KOPT-K1 (cell line): ENCODE data around the gene SLC28A3.

Source experiments
- H3K27ac ChIP-seq: fragments of 200-600 bp; sonication (generic); 2 replicates; pipeline ENCODE4 v1.5.1; 2016; ENCODE audit warnings: antibody characterized with exemption, mild to moderate bottlenecking, low read depth, low read length; ENCODE audit not compliant: poor library complexity, severe bottlenecking
- H3K36me3 ChIP-seq: fragments of 200-600 bp; sonication (generic); 2 replicates; pipeline ENCODE4 v1.5.1; 2017; ENCODE audit warnings: antibody characterized with exemption, mild to moderate bottlenecking, low read length, moderate library complexity; ENCODE audit not compliant: insufficient read depth
- H3K9me3 ChIP-seq: fragments of 200-600 bp; sonication (generic); 2 replicates; pipeline ENCODE4 v1.5.1; 2017; ENCODE audit warnings: antibody characterized with exemption, low read length, mild to moderate bottlenecking; ENCODE audit not compliant: insufficient read depth, poor library complexity, severe bottlenecking

The SLC28A3 gene

DNA sequence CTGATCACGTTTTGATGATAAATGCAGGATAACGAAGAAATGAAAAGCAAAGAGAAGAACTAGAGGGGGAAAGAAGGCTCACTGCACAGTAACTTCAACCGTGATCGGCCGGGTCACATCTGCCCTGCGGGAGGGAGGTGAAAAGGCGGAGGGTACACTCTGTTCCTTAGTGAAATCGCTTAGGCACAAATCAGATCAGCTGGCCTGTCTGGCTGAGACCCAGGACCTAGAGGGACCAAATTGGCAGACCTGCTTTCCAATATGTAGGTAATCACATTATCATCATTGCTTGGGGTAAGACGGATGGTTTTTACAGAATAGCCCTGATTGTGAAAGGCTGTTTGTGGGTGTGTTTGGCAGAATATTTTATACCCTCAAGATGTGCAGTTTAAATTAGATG, 82.2 kb downstream of the SLC28A3 start:
- Histone ChIP-seq H3K36me3 (no peaks in the 10 kb centered on the region), H3K27ac (no peak overlapping the region), H3K9me3 (no peaks in the 10 kb centered on the region)

DNA sequence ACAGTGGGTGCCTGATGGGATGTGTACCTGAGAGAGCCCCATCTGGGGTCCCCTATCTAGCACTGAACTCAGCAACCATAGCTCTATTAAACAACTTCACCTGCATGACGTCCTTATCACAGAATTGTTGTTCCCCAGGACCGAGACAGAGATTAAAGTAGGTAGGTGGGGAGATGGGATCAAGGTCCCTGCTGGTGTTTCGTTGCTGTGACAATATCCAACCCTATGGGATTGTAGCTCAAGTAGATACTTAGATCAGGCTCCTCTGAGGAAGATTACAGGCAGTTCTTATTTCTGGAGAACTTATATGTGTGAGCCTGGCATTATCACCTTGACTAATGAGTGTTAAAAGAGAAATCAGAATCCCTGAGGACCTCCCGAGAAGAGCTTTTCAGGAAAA, 84.9 kb downstream of the SLC28A3 start:
- Histone ChIP-seq H3K27ac (no peak overlapping the region), H3K36me3 (no peaks in the 10 kb centered on the region), H3K9me3 (no peaks in the 10 kb centered on the region)

DNA sequence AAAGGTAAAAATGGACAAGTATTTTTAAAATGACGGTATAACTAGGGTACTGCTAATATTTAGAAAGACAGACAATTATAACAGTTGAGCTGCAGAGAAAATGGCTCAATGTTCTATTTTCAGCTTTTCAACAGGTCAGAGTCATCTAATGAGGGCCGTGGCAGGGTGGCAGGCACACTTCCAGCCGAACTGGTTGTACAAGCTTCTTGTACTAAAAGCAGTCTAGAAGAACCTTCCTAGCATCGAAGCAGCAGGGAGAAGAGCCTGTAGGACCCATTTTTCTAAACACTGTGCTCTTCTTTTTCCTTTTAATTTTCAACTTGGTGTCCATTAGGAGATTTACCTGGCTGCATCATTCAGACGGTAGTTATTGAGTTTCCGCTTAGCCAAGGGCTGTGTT, 85.6 kb downstream of the SLC28A3 start:
- Histone ChIP-seq H3K9me3 (no peaks in the 10 kb centered on the region), H3K36me3 (no peaks in the 10 kb centered on the region), H3K27ac (no peak overlapping the region)

DNA sequence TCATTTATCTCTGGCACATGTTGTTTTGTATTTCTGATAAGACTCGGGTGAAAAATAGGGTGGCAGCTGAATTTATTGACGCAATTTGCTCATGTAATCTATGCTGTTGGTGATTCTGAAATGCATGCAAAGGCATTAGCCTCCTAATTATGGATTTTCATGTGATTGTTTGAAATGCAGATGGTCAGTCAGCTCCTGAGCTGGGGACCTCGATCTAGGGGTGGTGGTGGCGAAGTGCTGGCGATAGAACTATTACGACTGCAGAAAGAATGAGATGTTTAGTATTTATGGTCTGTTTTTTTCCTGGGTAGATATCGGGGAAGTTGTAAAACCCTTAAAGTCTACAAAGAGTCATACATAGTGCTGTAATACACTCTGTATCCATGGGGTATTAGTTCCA, 88.6 kb downstream of the SLC28A3 start:
- Histone ChIP-seq H3K36me3 (no peaks in the 10 kb centered on the region), H3K9me3 (no peaks in the 10 kb centered on the region)

DNA sequence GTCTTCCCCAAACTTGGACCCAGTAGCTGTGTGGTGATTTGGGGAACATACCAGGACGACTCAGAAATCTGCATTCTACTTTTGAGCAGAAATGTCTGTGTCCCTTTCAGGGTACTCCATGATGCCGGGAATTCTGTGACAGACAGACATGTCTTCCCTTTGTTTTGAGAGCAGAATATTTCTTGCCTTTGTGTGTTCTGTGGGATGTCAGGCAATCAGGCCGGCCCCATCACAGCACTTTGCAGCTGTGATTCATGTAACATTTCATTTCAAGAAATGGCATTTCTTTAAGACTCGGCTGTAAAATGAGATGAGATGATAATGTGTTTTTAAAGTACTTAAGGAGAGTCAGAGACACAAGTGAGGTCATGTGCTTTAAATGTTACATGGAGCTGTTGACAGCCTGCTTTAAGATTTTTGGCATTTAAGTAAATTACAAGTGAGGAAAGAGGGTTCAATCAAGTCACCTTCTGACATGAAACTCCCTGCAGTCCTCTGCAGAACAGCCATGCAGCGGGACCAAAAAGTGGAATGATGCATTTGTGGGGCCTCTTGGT, 98.7 kb downstream of the SLC28A3 start:
- no peaks in the 10 kb centered on the region for H3K36me3 ChIP-seq
- H3K9me3 ChIP-seq = no peaks in the 10 kb centered on the region
- H3K27ac ChIP-seq = no peak overlapping the region

More for the DNA sequence above, 88.6 kb downstream of the SLC28A3 start:
- H3K27ac ChIP-seq = no peak overlapping the region

DNA sequence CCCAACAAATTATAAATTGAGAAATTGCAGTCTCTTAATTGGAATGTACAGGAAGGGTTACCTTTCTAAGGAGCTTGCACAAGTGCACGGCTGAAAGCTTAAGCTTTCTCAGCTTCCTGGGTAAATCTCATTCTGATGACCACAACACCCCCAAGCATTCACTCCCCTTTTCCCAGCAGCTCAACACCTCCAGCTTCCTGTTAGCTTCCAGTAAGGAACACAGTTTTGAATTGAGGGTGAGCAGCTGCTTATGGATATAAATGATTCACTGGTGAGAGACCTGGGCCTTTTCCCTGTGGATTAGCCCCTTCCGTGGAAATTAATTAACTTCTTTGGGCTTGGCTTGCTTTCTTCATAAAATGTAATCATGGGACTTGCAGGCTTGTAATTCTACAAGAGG, 101.2 kb downstream of the SLC28A3 start:
- no peaks in the 10 kb centered on the region for H3K9me3 ChIP-seq
- H3K27ac ChIP-seq = no peak overlapping the region
- H3K36me3 ChIP-seq = no peaks in the 10 kb centered on the region

DNA sequence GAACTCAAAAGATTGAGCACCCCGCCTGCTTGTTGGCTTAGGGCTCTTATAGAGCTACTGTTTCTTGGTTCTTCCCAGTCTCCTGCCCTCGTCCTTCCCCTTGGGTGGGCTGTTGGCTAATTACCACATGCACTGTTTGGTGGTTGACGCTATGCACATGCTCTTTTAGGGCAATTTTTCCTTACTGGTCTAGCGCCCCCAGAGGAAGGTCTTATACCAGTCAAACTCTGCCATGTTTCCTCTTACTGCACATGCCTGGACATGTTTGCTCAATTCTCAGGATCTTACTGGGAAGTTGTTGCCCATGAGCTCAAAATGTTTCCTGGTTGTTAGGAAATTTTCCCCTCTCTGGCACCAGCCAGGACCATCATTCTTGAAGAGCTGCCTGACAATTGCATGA, 101.9 kb downstream of the SLC28A3 start:
- Histone ChIP-seq H3K36me3 (no peaks in the 10 kb centered on the region), H3K9me3 (no peaks in the 10 kb centered on the region), H3K27ac (no peak overlapping the region)

DNA sequence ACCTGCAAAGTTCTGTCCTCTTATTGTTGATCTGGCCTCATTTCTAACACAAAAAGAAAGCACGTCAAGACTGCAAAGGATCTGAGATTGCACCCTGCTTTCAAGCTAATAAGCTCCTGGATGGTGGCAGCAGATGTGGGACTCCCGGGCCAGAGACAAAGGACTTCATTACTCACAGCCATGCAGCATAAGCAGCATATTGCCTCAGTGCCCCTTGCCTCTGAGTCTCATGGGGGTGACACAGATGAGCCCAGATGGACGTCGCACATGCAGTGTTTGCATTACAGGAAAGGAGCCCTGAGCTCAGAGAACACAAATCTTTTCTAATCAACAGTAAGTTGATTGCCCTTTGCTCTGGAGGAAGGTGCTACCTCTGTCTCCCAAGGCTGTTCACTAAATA, 105.0 kb downstream of the SLC28A3 start:
- Histone ChIP-seq H3K27ac (no peak overlapping the region), H3K36me3 (no peaks in the 10 kb centered on the region), H3K9me3 (no peaks in the 10 kb centered on the region)

DNA sequence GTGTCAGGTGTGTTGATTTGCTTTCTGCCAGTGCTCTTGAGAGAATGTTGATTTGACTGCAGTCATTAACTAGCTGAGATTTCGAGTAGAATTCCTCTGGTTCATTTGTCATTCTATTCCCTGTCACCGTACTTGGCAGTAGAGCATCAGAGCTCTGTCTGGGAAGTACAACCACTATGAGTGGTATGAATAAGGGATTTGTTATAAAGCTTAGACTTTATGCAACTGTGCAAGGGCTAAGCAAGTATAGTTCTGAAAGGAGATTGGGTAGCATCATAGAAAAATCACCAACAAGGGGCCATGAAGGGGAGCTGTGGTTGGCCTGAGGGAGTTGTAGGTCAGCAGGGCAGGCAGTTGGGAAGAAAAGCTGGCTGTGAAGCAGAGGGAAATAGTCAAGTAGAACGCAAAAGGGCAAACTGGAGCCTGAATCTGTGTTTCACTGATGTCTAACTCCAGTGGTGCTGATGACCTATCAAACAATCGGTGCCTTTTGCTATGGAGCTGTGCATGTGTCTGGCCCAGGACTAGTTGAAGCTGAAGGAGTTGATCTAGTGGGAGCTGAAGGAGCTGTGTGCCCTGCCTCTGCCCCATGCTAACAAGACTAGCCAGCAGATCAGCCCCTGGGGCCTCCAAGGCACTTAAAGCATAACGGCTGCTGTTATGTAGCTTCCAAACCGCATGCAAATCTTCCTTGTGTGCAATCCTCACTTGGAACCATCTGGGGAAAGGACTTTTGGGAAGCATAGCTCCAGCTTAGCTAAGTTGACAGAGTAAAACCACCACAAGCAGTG, 110.0 kb downstream of the SLC28A3 start:
- no peaks in the 10 kb centered on the region for H3K9me3 ChIP-seq
- no peaks in the 10 kb centered on the region for H3K36me3 ChIP-seq
- H3K27ac ChIP-seq = no peak overlapping the region

DNA sequence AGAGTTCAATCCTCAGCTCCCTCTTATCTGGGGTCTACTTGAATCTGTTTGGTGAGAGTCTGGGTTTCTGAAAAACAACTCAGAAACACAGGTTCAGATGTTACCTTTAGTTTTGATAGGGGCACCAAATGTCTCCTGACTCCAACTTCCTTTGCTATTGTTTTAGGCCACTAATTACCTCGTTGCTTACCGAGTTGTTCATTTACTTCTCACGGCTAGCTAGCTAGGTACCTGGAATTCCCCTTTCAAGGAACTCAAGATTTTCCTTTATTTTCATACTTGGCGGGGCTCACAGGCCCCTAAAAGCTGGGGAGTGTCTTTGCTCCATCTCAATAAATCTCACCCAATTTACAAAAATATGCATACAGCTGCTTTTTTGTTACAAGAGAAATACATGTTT, 111.4 kb downstream of the SLC28A3 start:
- H3K36me3 ChIP-seq = no peaks in the 10 kb centered on the region
- no peaks in the 10 kb centered on the region for H3K9me3 ChIP-seq
- no peak overlapping the region for H3K27ac ChIP-seq

DNA sequence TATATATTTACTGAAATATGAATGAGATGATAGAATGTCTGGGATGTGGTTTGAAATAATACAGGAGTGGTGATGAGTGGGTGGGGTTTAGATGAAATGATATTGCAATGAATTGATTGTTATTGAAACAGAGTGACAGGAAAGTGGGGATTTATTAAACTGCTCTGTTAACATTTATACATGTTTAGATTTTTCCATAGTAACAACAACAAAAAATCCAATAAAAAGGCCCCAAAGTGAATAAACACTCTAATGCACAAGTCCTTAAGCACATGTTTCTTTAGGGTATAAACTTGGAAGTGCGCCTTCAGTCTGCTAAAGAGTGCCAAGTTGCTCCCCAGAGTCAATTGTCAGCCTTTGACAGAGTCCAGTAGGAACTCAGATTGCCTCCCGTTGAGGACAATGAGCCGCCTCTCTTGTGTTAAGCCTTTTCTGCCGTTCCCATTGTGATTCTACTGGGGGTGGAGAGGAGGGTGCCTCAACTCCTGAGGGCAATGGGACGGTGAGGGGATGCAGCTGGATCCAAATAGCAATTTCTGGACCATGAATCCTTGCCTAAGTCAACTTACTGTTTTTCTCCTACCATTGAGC, 112.3 kb downstream of the SLC28A3 start:
- Histone ChIP-seq H3K27ac (no peak overlapping the region), H3K9me3 (no peaks in the 10 kb centered on the region), H3K36me3 (no peaks in the 10 kb centered on the region)

DNA sequence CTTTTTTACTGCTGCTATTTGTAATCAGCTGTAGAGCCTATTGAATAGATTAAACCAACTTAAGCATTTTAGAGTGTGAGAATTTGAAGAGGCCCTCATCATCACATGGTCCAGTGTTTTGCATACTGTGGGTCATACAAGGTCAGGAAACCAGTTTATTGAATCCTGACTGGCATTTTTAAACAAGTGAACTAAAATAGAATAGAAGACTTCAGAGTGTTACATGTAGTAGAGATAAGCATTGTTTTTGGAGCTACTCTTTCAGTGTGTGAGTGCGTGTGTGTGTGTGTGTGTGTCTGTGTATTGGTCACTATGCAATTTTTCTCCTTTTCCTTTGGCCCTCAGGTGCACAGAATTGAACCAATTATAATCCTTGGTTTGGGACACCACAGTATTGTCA, 114.4 kb downstream of the SLC28A3 start:
- no peaks in the 10 kb centered on the region for H3K36me3 ChIP-seq
- no peaks in the 10 kb centered on the region for H3K9me3 ChIP-seq
- H3K27ac ChIP-seq = no peak overlapping the region
